ENCODE data around the gene QSOX2.

Gene QSOX2

DNA sequence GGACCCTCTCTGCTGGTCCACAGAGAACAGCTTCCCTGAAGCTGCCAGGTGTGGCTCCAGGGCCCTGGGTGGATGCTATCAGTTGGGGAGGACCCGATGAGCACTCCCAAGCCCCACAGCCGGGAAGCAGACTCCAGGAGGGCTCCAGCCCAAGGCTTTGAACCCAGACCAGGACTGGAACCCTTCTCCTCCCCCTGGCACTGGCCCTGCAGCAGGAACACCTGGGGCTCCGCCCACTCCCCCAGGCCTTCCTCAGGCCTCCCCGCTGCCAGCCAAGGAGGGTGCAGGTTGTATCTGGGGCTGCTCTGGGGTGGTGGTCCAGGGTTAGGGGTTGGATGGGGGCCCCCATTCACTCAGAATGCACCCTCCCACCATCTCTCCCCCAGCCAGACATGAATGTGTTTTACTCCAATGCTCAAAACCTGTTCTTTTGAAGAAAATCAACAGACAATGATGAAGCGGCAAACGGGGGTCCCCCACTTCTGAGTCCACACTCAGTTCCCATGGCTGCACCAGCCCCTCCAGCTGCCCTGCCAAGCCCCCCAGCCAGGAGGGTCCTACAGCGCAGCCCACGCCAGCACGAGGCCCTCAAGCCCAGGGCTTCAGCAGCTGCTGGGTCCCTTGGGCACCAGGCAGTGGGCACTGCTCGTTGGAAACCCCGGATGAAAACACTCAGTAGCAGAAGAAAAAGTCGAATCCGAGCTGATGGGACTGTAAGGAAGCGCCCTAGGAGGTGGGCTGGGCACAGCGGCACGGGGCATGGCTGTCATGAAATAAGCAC lies 35.1 kb upstream of the QSOX2 start:
- no peaks in the 10 kb centered on the region for H3K9me3 ChIP-seq (replicated peaks; ENCODE audit: insufficient read depth, low read length)
- no peaks in the 10 kb centered on the region for H3F3A ChIP-seq (ENCODE audit: insufficient read depth, low read length)
- H2AFZ ChIP-seq (ENCODE audit: low read length), result no peak overlapping the region
- TF ChIP-seq EZH2 (optimal IDR thresholded peaks at IDR 0.05; ENCODE audit: low read depth, low read length) (no peak), EZH2phosphoT487 (IDR thresholded peaks at IDR 0.05; ENCODE audit: low read length) (no peak)
- TF ChIP-seq, protein P1, sequence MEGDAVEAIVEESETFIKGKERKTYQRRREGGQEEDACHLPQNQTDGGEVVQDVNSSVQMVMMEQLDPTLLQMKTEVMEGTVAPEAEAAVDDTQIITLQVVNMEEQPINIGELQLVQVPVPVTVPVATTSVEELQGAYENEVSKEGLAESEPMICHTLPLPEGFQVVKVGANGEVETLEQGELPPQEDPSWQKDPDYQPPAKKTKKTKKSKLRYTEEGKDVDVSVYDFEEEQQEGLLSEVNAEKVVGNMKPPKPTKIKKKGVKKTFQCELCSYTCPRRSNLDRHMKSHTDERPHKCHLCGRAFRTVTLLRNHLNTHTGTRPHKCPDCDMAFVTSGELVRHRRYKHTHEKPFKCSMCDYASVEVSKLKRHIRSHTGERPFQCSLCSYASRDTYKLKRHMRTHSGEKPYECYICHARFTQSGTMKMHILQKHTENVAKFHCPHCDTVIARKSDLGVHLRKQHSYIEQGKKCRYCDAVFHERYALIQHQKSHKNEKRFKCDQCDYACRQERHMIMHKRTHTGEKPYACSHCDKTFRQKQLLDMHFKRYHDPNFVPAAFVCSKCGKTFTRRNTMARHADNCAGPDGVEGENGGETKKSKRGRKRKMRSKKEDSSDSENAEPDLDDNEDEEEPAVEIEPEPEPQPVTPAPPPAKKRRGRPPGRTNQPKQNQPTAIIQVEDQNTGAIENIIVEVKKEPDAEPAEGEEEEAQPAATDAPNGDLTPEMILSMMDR (IDR thresholded peaks at IDR 0.05; ENCODE audit: low read length), result no peak
- H3K36me3 ChIP-seq (replicated peaks; ENCODE audit: insufficient read depth, low read length), result no peaks in the 10 kb centered on the region
- peaks cover 89% of the 10 kb centered on the region for H3K27me3 ChIP-seq (replicated peaks; ENCODE audit: insufficient read depth, low read length)
- H3K4me3 ChIP-seq (ENCODE audit: low read length), result no peak overlapping the region
- no peaks in the 10 kb centered on the region for H3K9me2 ChIP-seq (replicated peaks; ENCODE audit: insufficient read depth, low read length)
- H3K27ac ChIP-seq (ENCODE audit: low read length), result no peak overlapping the region
- H4K20me1 ChIP-seq (ENCODE audit: insufficient read depth, low read length), result no peaks in the 10 kb centered on the region
- no peak overlapping the region for H3K4me2 ChIP-seq (ENCODE audit: low read depth, low read length)
- peaks cover 3% of the 10 kb centered on the region; the same call in 1 of the 2 replicates for H3K4me1 ChIP-seq (ENCODE audit: low read length)
- no peaks in the 10 kb centered on the region for H3K79me2 ChIP-seq (ENCODE audit: low read length)
- no peak for DNase-seq
- H3K9ac ChIP-seq (ENCODE audit: low read length), result no peak overlapping the region

DNA sequence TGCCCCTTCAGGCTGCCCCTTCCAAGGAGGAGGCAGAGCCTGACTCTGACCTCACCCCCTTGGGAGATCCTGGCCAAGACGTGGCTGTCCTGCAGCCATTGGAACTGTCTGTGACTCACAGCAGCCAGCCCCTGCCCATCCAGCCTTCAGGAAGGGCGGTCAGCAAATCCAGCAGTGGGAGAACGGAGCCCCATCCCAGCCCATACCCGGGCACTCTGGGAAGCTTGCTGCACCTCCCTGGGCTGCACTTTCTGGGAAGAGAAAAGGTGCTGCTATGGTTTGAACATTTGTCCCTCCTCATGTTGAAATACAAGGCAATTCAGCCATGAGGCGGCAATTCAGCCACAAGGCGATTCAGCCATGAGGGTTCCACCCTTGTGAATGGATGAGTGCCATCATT lies 33.9 kb upstream of the QSOX2 start:
- Histone ChIP-seq H3F3A (ENCODE audit: insufficient read depth, low read length) (no peaks in the 10 kb centered on the region), H3K4me2 (ENCODE audit: low read depth, low read length) (no peak overlapping the region), H3K27me3 (replicated peaks; ENCODE audit: insufficient read depth, low read length) (peaks cover 89% of the 10 kb centered on the region), H2AFZ (ENCODE audit: low read length) (no peak overlapping the region), H3K36me3 (replicated peaks; ENCODE audit: insufficient read depth, low read length) (no peaks in the 10 kb centered on the region), H3K9ac (ENCODE audit: low read length) (no peak overlapping the region), H3K9me3 (replicated peaks; ENCODE audit: insufficient read depth, low read length) (no peaks in the 10 kb centered on the region), H4K20me1 (ENCODE audit: insufficient read depth, low read length) (no peaks in the 10 kb centered on the region), H3K4me1 (ENCODE audit: low read length) (peaks cover 3% of the 10 kb centered on the region; the same call in 1 of the 2 replicates), H3K4me3 (ENCODE audit: low read length) (no peak overlapping the region), H3K79me2 (ENCODE audit: low read length) (no peaks in the 10 kb centered on the region), H3K27ac (ENCODE audit: low read length) (no peak overlapping the region), H3K9me2 (replicated peaks; ENCODE audit: insufficient read depth, low read length) (no peaks in the 10 kb centered on the region)
- no peak for DNase-seq
- no peak for TF ChIP-seq EZH2phosphoT487 (IDR thresholded peaks at IDR 0.05; ENCODE audit: low read length)
- TF ChIP-seq, protein P1 (IDR thresholded peaks at IDR 0.05; ENCODE audit: low read length), result no peak
- TF ChIP-seq EZH2 (optimal IDR thresholded peaks at IDR 0.05; ENCODE audit: low read depth, low read length), result no peak

DNA sequence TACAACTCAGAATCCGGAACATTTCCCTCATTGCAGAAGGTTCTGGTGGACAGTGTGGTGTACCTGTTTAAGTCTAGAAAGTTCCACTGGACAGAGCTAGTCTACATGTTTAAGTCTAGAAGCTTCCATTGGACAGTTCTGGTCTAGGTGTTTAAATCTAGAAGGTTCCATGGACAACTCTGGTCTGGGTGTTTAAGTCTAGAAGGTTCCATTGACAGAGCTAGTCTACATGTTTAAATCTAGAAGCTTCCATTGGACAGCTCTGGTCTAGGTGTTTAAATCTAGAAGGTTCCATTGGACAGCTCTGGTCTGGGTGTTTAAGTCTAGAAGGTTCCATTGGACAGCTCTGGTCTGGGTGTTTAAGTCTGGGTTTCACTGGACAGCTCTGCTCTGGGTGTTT lies 33.3 kb upstream of the QSOX2 start:
- no peak overlapping the region for H3K27ac ChIP-seq (ENCODE audit: low read length)
- no peak overlapping the region for H3K9ac ChIP-seq (ENCODE audit: low read length)
- DNase-seq, result no peak
- no peaks in the 10 kb centered on the region for H3F3A ChIP-seq (ENCODE audit: insufficient read depth, low read length)
- H2AFZ ChIP-seq (ENCODE audit: low read length), result no peak overlapping the region
- H3K36me3 ChIP-seq (replicated peaks; ENCODE audit: insufficient read depth, low read length), result no peaks in the 10 kb centered on the region
- no peaks in the 10 kb centered on the region for H4K20me1 ChIP-seq (ENCODE audit: insufficient read depth, low read length)
- no peak overlapping the region for H3K4me2 ChIP-seq (ENCODE audit: low read depth, low read length)
- H3K27me3 ChIP-seq (replicated peaks; ENCODE audit: insufficient read depth, low read length), result peaks cover 91% of the 10 kb centered on the region
- no peaks in the 10 kb centered on the region for H3K9me2 ChIP-seq (replicated peaks; ENCODE audit: insufficient read depth, low read length)
- H3K4me3 ChIP-seq (ENCODE audit: low read length), result no peak overlapping the region
- peaks cover 3% of the 10 kb centered on the region; the same call in 1 of the 2 replicates for H3K4me1 ChIP-seq (ENCODE audit: low read length)
- H3K9me3 ChIP-seq (replicated peaks; ENCODE audit: insufficient read depth, low read length), result no peaks in the 10 kb centered on the region
- TF ChIP-seq EZH2 (optimal IDR thresholded peaks at IDR 0.05; ENCODE audit: low read depth, low read length) (no peak), EZH2phosphoT487 (IDR thresholded peaks at IDR 0.05; ENCODE audit: low read length) (no peak)
- TF ChIP-seq, protein P1 (IDR thresholded peaks at IDR 0.05; ENCODE audit: low read length), result no peak
- H3K79me2 ChIP-seq (ENCODE audit: low read length), result no peaks in the 10 kb centered on the region
